Activated naive CD4-positive, alpha-beta T cell treated with Interleukin-2 at 50 U/mL for 16 hours (primary cell): ENCODE results near the gene PLEKHN1.
"Not testable (repeated sequence)": the region's sequence is repeated elsewhere in the genome, so short reads cannot be mapped to it uniquely, and the experiment has no call there.

ENCODE experiments used
- DNase-seq: peaks from one replicate; pipeline ENCODE4 v3.0.0-alpha.2; 2020

Gene PLEKHN1

GRCh38 chr1:1014799-1015681 lies 48.8 kb downstream of the PLEKHN1 start:
- no peak for DNase-seq

DNA sequence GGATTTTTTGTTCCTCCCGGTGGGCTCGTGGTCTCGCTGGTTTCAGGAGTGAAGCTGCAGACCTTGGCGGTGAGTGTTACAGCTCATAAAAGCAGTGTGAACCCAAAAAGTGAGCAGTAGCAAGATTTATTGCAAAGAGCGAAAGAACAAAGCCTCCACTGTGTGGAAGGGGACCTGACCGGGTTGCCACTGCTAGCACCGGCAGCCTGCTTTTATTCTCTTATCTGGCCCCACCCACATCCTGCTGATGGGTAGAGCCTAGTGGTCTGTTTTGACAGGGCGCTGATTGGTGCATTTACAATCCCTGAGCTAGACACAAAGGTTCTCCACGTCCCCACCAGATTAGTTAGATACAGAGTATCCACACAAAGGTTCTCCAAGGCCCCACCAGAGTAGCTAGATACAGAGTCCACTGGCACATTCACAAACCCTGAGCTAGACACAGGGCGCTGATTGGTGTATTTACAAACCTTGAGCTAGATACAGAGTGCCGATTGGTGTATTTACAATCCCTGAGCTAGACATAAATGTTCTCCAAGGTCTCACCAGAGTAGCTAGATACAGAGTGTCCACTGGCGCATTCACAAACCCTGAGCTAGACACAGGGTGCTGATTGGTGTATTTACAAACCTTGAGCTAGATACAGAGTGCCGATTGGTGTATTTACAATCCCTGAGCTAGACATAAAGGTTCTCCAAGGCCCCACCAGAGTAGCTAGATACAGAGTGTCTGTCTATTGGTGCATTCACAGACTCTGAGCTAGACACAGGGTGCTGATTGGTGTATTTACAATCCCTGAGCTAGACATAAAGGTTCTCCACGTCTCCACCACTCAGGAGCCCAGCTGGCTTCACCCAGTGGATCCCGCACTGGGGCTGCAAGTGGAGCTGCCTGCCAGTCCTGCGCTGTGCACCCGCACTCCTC lies 51.4 kb downstream of the PLEKHN1 start:
- not testable (repeated sequence) for DNase-seq

GRCh38 chr1:1018321-1018685 lies 52.0 kb downstream of the PLEKHN1 start:
- DNase-seq, result not testable (repeated sequence)

- peak; percentile 79 for DNase-seq
These were observed 53.1 kb downstream of the PLEKHN1 start for GRCh38 chr1:1019122-1019999.

GRCh38 chr1:1020000-1020404 lies 53.7 kb downstream of the PLEKHN1 start, which contains the start of gene AGRN:
Gene AGRN, plus strand, starts transcription at chr1:1020120. Its CDS starts 53 bp downstream, at chr1:1020173.
- DNase-seq, result no peak

- peak; percentile 52 for DNase-seq
These were observed 54.2 kb downstream of the PLEKHN1 start for GRCh38 chr1:1020415-1021009.

- no peak for DNase-seq
These were observed 55.0 kb downstream of the PLEKHN1 start for GRCh38 chr1:1021010-1021919.

DNA sequence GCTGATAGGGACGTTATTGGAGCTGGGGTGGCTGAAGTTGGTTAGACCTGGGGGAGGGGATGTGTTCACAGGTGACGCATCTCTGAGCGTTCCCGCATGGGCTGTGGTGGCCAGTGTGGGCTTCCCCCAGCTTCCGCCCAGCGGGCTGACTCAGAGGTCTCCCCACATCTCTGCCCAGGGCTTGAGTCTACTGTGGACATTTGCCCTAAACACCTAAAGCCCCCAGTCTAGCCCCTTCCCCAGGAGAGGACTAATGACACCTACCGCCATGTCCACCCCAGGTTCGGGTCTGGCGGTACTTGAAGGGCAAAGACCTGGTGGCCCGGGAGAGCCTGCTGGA lies 55.6 kb downstream of the PLEKHN1 start:
- no peak for DNase-seq

GRCh38 chr1:1022302-1023009 lies 56.2 kb downstream of the PLEKHN1 start:
- no peak for DNase-seq

- no peak for DNase-seq
These were observed 57.4 kb downstream of the PLEKHN1 start for GRCh38 chr1:1023700-1024099.

- DNase-seq, result no peak
These were observed 58.0 kb downstream of the PLEKHN1 start for GRCh38 chr1:1024149-1024770.

GRCh38 chr1:1024771-1025699 lies 58.8 kb downstream of the PLEKHN1 start:
- no peak for DNase-seq
